ENCODE measurements around the gene TSPAN5. TPM values are rescaled to one million over a fixed set of nuclear protein-coding genes. Genes with fewer than 3 reads are reported as not detected.

Gene TSPAN5
- total and polyA plus RNA-seq, 4 experiments from 2014 or later = 16.8 to 40.4 (median 25.7) TPM

DNA sequence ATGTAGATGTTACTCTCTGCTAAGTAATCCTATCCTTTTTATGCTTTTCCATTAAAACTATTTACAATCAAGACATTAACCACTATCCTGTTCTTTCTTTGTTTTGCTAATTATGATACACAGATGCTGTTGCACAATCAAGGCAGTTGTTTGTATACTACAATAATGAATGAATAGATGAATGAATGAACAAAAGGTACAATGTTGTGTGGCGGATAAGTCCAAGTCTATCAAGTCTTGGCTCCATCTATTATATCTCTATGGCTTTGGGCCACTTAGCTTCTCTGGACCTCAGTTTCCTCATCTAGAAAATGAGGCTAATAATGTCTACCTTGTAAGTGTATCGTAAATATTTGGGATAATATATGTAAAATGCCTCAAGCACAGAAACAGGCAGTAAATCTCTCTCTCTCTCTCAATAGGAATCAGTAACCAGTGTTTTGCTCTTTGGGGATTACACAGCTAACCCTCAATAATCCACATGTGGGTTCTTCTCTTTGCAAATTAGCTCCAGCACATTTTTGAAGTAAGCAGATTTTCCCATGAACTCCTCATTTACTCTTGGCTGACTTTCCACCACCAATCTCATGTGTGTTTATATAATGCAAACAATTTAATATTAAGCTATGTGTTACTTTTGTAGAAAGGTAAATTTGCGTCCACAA is 27.8 kb upstream of the TSPAN5 start:
- no peaks in the 10 kb centered on the region for H3K27me3 Mint-ChIP-seq
- no peaks in the 10 kb centered on the region for H3K36me3 Mint-ChIP-seq
- no peak overlapping the region for H3K4me3 ChIP-seq (ENCODE audit: low read length in 2 of 2)
- H3K9me3 ChIP-seq (ENCODE audit: control insufficient read depth in 1 of 2, low read length in 2 of 2) = no peaks in the 10 kb centered on the region
- H3K4me3 Mint-ChIP-seq = no peak overlapping the region
- peaks cover 32% of the 10 kb centered on the region for H3K4me1 ChIP-seq (ENCODE audit: insufficient read depth, low read length)
- H3K27me3 ChIP-seq (ENCODE audit: insufficient read depth, low read length) = no peaks in the 10 kb centered on the region
- H3K27ac ChIP-seq (ENCODE audit: low read depth, low read length) = no peak overlapping the region
- no peaks in the 10 kb centered on the region for H3K36me3 ChIP-seq (ENCODE audit: insufficient read depth, low read length)
- peaks cover 0 to 2% (median 0%) of the 10 kb centered on the region in 8 donors for H3K9me3 Mint-ChIP-seq
- CTCF ChIA-PET (ENCODE audit: partially characterized antibody) = interaction anchor here (1.4 kb wide), 1 partner anchor 14 kb away, joined by 3 read pairs; no protein-coding TSS in a partner anchor
- no peak for DNase-seq
- intact Hi-C loops (cut with micrococcal nuclease) = no loop called here
- POLR2A ChIA-PET (ENCODE audit: partially characterized antibody) = interaction anchor here (0.8 to 4.8 kb wide), 4 partner anchors 16 to 28 kb away, joined by 3 to 33 read pairs (median 15); partner anchors contain the start of gene TSPAN5
- H3K27ac Mint-ChIP-seq = no peak overlapping the region
- H3K4me1 Mint-ChIP-seq = peaks cover 41 to 58% (median 49%) of the 10 kb centered on the region in 4 donors

DNA sequence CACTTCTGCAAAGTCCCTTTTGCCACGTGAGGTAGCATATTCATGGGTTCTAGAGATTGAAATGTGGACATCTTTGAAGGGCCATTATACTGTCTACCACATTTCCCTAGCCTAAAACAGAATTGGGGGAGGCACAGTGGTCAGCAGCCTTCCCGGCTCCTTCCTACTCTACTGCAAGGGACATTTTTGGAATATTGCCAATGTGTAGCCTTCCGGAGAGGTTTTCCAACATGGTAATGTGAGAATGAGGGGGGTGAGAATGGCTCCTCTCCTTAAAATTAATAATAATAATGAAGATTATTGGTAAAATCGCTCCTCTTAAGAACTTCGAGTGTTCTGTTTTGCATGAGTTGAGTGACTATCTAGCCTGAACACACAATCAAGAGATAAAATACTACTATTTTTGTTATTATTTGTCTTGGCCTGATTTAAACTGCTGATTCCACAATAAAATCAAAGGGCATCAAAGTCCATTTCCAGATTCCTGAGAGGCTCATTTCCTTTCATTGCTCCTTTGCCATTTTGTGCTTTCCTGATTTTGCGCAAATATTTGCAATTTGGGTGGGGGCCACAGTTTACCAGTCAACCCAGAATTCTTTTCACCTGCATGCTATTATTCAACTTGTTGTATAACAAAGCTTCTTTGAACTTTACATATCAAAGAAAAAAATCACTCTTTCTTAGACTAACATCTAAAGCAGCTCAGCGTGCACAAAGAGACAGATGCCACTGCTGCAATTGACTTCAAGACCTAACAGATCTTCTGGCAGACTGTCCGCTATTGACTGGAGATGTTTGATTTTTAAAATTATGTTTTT is 27.0 kb upstream of the TSPAN5 start:
- no peaks in the 10 kb centered on the region for H3K9me3 ChIP-seq (ENCODE audit: control insufficient read depth in 1 of 2, low read length in 2 of 2)
- Mint-ChIP-seq H3K36me3 (no peaks in the 10 kb centered on the region), H3K4me3 (peak overlapping the region in 3 of 8 donors; percentile 13 to 33 (median 23)), H3K9me3 (peaks cover 0 to 2% (median 0%) of the 10 kb centered on the region in 8 donors), H3K27me3 (no peaks in the 10 kb centered on the region), H3K27ac (peak overlapping the region in 1 of 7 donors; percentile 28), H3K4me1 (peaks cover 37 to 52% (median 43%) of the 10 kb centered on the region in 4 donors)
- H3K36me3 ChIP-seq (ENCODE audit: insufficient read depth, low read length) = no peaks in the 10 kb centered on the region
- ChIA-PET CTCF (ENCODE audit: partially characterized antibody) (no interaction called here), POLR2A (ENCODE audit: partially characterized antibody) (interaction anchor here (0.8 to 4.8 kb wide), 2 partner anchors 22 to 27 kb away, joined by 3 to 33 read pairs; partner anchors contain the start of gene TSPAN5)
- intact Hi-C loops (cut with micrococcal nuclease) = no loop called here
- H3K27ac ChIP-seq (ENCODE audit: low read depth, low read length) = no peak overlapping the region
- no peak overlapping the region for H3K4me3 ChIP-seq (ENCODE audit: low read length in 2 of 2)
- DNase-seq = peak in 1 of 5 donors; percentile 6
- H3K4me1 ChIP-seq (ENCODE audit: insufficient read depth, low read length) = peaks cover 32% of the 10 kb centered on the region
- H3K27me3 ChIP-seq (ENCODE audit: insufficient read depth, low read length) = no peaks in the 10 kb centered on the region

DNA sequence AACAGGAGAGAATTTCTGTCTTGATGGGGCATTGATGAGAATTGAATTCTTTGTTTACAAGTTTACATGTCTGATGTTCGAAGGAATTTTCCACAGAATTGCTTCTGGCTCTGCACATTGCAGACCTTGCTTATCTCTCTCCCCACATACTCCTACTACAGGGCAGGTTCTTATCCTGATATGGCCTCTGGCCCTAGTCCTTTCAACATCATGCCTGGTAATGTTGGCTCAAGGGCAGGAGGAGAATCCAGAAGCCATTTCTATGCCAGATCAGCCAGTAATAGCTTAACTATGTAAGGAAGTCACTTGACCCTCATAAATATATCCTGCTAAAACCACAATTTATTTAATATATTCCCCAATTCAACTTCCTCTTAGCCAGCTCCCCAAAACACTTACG is 24.3 kb upstream of the TSPAN5 start:
- ChIA-PET CTCF (ENCODE audit: partially characterized antibody) (no interaction called here), POLR2A (ENCODE audit: partially characterized antibody) (interaction anchor here (1.0 to 1.8 kb wide), 2 partner anchors 24 to 41 kb away, joined by 3 to 4 read pairs; partner anchors contain the start of gene TSPAN5)
- H3K9me3 Mint-ChIP-seq = no peaks in the 10 kb centered on the region

DNA sequence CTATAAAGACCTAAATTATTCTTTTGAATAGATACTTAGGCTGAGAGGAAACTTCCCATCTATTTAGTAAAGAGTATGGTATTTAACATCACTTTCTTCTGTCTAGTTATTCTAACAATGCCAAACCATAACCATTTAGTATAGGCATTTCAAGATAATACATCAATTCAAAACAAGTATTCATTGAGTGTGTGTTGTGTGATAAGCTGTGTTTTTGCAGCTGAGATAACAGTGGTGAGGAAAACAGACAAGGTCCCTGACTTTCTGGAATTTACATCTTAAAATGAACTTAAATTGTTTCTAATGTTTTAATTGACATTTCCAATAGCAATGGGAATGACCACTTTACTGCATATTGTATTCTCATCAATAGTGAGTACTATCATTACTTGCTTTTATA is 22.4 kb upstream of the TSPAN5 start:
- POLR2A ChIA-PET (ENCODE audit: partially characterized antibody) = no interaction called here

More for the DNA sequence above, 24.3 kb upstream of the TSPAN5 start:
- no peak overlapping the region for H3K27ac Mint-ChIP-seq
- no peak overlapping the region for H3K4me3 ChIP-seq (ENCODE audit: low read length in 2 of 2)
- no peak overlapping the region for H3K4me3 Mint-ChIP-seq
- intact Hi-C loops (cut with micrococcal nuclease) = no loop called here
- no peaks in the 10 kb centered on the region for H3K36me3 ChIP-seq (ENCODE audit: insufficient read depth, low read length)
- peaks cover 13 to 25% (median 18%) of the 10 kb centered on the region in 4 donors for H3K4me1 Mint-ChIP-seq
- H3K27ac ChIP-seq (ENCODE audit: low read depth, low read length) = no peak overlapping the region
- no peaks in the 10 kb centered on the region for H3K9me3 ChIP-seq (ENCODE audit: control insufficient read depth in 1 of 2, low read length in 2 of 2)
- no peaks in the 10 kb centered on the region for H3K27me3 Mint-ChIP-seq
- H3K36me3 Mint-ChIP-seq = no peaks in the 10 kb centered on the region
- H3K4me1 ChIP-seq (ENCODE audit: insufficient read depth, low read length) = peaks cover 6% of the 10 kb centered on the region
- no peaks in the 10 kb centered on the region for H3K27me3 ChIP-seq (ENCODE audit: insufficient read depth, low read length)
- no peak for DNase-seq

DNA sequence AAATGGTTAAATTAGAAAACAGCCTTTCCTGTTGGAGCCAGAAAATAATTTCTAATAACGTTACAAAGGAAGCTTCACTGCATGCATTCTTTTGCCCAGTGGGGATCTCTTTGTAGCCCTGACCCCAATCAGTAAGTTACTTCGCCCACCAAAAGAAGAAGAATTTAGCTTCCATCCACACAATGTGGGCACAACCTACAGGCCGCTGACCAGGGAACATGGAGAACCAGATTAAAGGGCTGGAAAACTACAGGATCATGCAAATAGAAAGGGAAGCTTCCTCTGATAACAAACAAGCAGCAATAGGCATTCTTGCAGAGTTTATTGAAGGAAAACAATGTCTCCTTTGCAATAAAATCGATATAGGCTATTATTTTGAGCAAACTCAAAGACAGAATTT is 21.3 kb upstream of the TSPAN5 start:
- no peaks in the 10 kb centered on the region for H3K4me1 ChIP-seq (ENCODE audit: insufficient read depth, low read length)
- H3K4me3 Mint-ChIP-seq = no peak overlapping the region
- POLR2A ChIA-PET (ENCODE audit: partially characterized antibody) = interaction anchor here (0.9 kb wide), 1 partner anchor 8 kb away, joined by 4 read pairs; no protein-coding TSS in a partner anchor
- no peak overlapping the region for H3K27ac ChIP-seq (ENCODE audit: low read depth, low read length)
- H3K27me3 ChIP-seq (ENCODE audit: insufficient read depth, low read length) = no peaks in the 10 kb centered on the region
- CTCF ChIA-PET (ENCODE audit: partially characterized antibody) = interaction anchor here (1.0 kb wide), 1 partner anchor 8 kb away, joined by 4 read pairs; no protein-coding TSS in a partner anchor
- H3K4me3 ChIP-seq (ENCODE audit: low read length in 2 of 2) = no peak overlapping the region
- no peaks in the 10 kb centered on the region for H3K9me3 Mint-ChIP-seq
- H3K36me3 Mint-ChIP-seq = no peaks in the 10 kb centered on the region
- no peaks in the 10 kb centered on the region for H3K36me3 ChIP-seq (ENCODE audit: insufficient read depth, low read length)
- H3K9me3 ChIP-seq (ENCODE audit: control insufficient read depth in 1 of 2, low read length in 2 of 2) = no peaks in the 10 kb centered on the region
- DNase-seq = no peak
- intact Hi-C loops (cut with micrococcal nuclease) = no loop called here
- peaks cover 0 to 2% (median under 1%) of the 10 kb centered on the region in 4 donors for H3K4me1 Mint-ChIP-seq
- no peak overlapping the region for H3K27ac Mint-ChIP-seq
- H3K27me3 Mint-ChIP-seq = no peaks in the 10 kb centered on the region

More for the DNA sequence above, 22.4 kb upstream of the TSPAN5 start:
- intact Hi-C loops (cut with micrococcal nuclease) = no loop called here
- DNase-seq = no peak
- no peak overlapping the region for H3K4me3 ChIP-seq (ENCODE audit: low read length in 2 of 2)
- H3K27ac ChIP-seq (ENCODE audit: low read depth, low read length) = no peak overlapping the region
- H3K36me3 ChIP-seq (ENCODE audit: insufficient read depth, low read length) = no peaks in the 10 kb centered on the region
- CTCF ChIA-PET (ENCODE audit: partially characterized antibody) = no interaction called here
- no peak overlapping the region for H3K4me3 Mint-ChIP-seq
- H3K36me3 Mint-ChIP-seq = no peaks in the 10 kb centered on the region
- peaks cover 4 to 8% (median 6%) of the 10 kb centered on the region in 4 donors for H3K4me1 Mint-ChIP-seq
- no peaks in the 10 kb centered on the region for H3K9me3 ChIP-seq (ENCODE audit: control insufficient read depth in 1 of 2, low read length in 2 of 2)
- H3K27ac Mint-ChIP-seq = no peak overlapping the region
- no peaks in the 10 kb centered on the region for H3K27me3 ChIP-seq (ENCODE audit: insufficient read depth, low read length)
- no peaks in the 10 kb centered on the region for H3K4me1 ChIP-seq (ENCODE audit: insufficient read depth, low read length)
- no peaks in the 10 kb centered on the region for H3K9me3 Mint-ChIP-seq
- no peaks in the 10 kb centered on the region for H3K27me3 Mint-ChIP-seq

DNA sequence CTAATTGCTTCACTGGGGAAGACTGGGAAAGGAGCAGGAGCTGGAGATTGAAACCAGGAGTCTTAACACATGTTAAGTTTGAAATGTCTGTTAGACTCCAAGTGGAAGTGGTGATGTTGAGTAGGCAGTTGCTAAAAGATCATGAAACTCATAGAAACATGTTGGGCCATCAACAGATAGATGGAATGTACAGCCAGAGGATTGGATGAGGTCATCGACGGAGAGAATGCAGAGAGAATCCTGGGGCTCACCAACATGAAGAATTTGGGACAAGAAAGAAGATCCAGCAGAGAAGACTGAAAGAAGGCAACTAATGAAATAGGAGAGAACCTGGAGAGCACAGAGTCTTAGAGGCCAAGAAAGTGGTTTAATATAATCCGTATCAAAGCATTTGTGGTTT is 19.4 kb upstream of the TSPAN5 start:
- H3K27ac Mint-ChIP-seq = no peak overlapping the region
- CTCF ChIA-PET (ENCODE audit: partially characterized antibody) = no interaction called here

More for the DNA sequence above, 19.4 kb upstream of the TSPAN5 start:
- H3K36me3 ChIP-seq (ENCODE audit: insufficient read depth, low read length) = no peaks in the 10 kb centered on the region
- H3K4me3 ChIP-seq (ENCODE audit: low read length in 2 of 2) = no peak overlapping the region
- Mint-ChIP-seq H3K9me3 (no peaks in the 10 kb centered on the region), H3K36me3 (no peaks in the 10 kb centered on the region), H3K4me1 (peaks cover 5 to 13% (median 7%) of the 10 kb centered on the region in 4 donors), H3K4me3 (no peak overlapping the region), H3K27me3 (no peaks in the 10 kb centered on the region)
- no peaks in the 10 kb centered on the region for H3K27me3 ChIP-seq (ENCODE audit: insufficient read depth, low read length)
- intact Hi-C loops (cut with micrococcal nuclease) = no loop called here
- DNase-seq = no peak
- no peaks in the 10 kb centered on the region for H3K9me3 ChIP-seq (ENCODE audit: control insufficient read depth in 1 of 2, low read length in 2 of 2)
- POLR2A ChIA-PET (ENCODE audit: partially characterized antibody) = interaction anchor here (0.6 to 1.3 kb wide), 2 partner anchors 11 to 251 kb away, joined by 3 to 5 read pairs; no protein-coding TSS in a partner anchor
- peaks cover 2% of the 10 kb centered on the region for H3K4me1 ChIP-seq (ENCODE audit: insufficient read depth, low read length)
- H3K27ac ChIP-seq (ENCODE audit: low read depth, low read length) = no peak overlapping the region
